Measurements from ENCODE around the gene HTR1D.
"Not testable (repeated sequence)": the region's sequence is repeated elsewhere in the genome, so short reads cannot be mapped to it uniquely, and the experiment has no call there.

The HTR1D gene

GRCh38 chr1:23216771-23217420, 406 bp downstream of the HTR1D start:
- no peak for DNase-seq

GRCh38 chr1:23215751-23216449, 1.4 kb downstream of the HTR1D start:
- DNase-seq, result no peak

- DNase-seq, result no peak
Measured at GRCh38 chr1:23215291-23215690, 2.0 kb downstream of the HTR1D start.

- no peak for DNase-seq
Measured at GRCh38 chr1:23214640-23215039, 2.7 kb downstream of the HTR1D start.

- DNase-seq, result no peak
Measured at GRCh38 chr1:23211955-23212354, 5.3 kb downstream of the HTR1D start.

- DNase-seq, result no peak
Measured at GRCh38 chr1:23210963-23211362, 6.3 kb downstream of the HTR1D start.

- DNase-seq, result no peak
Measured at GRCh38 chr1:23210351-23210785, 6.9 kb downstream of the HTR1D start.

- DNase-seq, result no peak
Measured at GRCh38 chr1:23209770-23210169, 7.5 kb downstream of the HTR1D start.

- no peak for DNase-seq
Measured at GRCh38 chr1:23208527-23208926, 8.8 kb downstream of the HTR1D start.

- DNase-seq, result not testable (repeated sequence)
Measured at GRCh38 chr1:23207733-23208132, 9.6 kb downstream of the HTR1D start.

- DNase-seq, result no peak
Measured at GRCh38 chr1:23202263-23202749, 15.0 kb downstream of the HTR1D start.

GRCh38 chr1:23200883-23201282, 16.4 kb downstream of the HTR1D start:
- no peak for DNase-seq

GRCh38 chr1:23198373-23198772, 18.9 kb downstream of the HTR1D start:
- DNase-seq, result no peak

GRCh38 chr1:23196627-23197328, 20.5 kb downstream of the HTR1D start:
- DNase-seq, result no peak

- no peak for DNase-seq
Measured at GRCh38 chr1:23194119-23194984, 22.9 kb downstream of the HTR1D start.

GRCh38 chr1:23193391-23194118, 23.7 kb downstream of the HTR1D start:
- DNase-seq, result no peak

GRCh38 chr1:23191199-23191598, 26.1 kb downstream of the HTR1D start:
- no peak for DNase-seq

GRCh38 chr1:23188936-23189452, 28.3 kb downstream of the HTR1D start:
- DNase-seq, result not testable (repeated sequence)

- DNase-seq, result no peak
Measured at GRCh38 chr1:23188434-23188884, 28.8 kb downstream of the HTR1D start.

- DNase-seq, result no peak
Measured at GRCh38 chr1:23187637-23188036, 29.7 kb downstream of the HTR1D start.

GRCh38 chr1:23185381-23185780, 31.9 kb downstream of the HTR1D start:
- DNase-seq, result no peak
